Activated CD4-positive, CD25-positive, alpha-beta regulatory T cell treated with anti-CD3 and anti-CD28 coated beads, Interleukin-2, amount 50 U/mL, for 72 hours (primary cell): ENCODE measurements around the gene ASPN.

ENCODE experiments used
- DNase-seq: peaks from one replicate; pipeline ENCODE4 v3.0.0; 2021

Gene ASPN

GRCh38 chr9:92503156-92503555 lies 20.9 kb upstream of the ASPN start:
- DNase-seq: no peak

GRCh38 chr9:92501671-92502393 lies 19.5 kb upstream of the ASPN start:
- DNase-seq: no peak

GRCh38 chr9:92500725-92501124 lies 18.4 kb upstream of the ASPN start:
- DNase-seq: no peak

- no peak for DNase-seq
Measured at GRCh38 chr9:92499701-92500100, 17.4 kb upstream of the ASPN start.

- no peak for DNase-seq
Measured at GRCh38 chr9:92496396-92497176, 14.3 kb upstream of the ASPN start.

GRCh38 chr9:92494856-92495255 lies 12.6 kb upstream of the ASPN start:
- no peak for DNase-seq

- no peak for DNase-seq
Measured at GRCh38 chr9:92493749-92494387, 11.6 kb upstream of the ASPN start.

- DNase-seq: no peak
Measured at GRCh38 chr9:92492781-92493401, 10.6 kb upstream of the ASPN start.

GRCh38 chr9:92488681-92489550 lies 6.6 kb upstream of the ASPN start:
- no peak for DNase-seq

GRCh38 chr9:92486371-92486770 lies 4.1 kb upstream of the ASPN start:
- no peak for DNase-seq

- DNase-seq: no peak
Measured at GRCh38 chr9:92484563-92484962, 2.3 kb upstream of the ASPN start.

GRCh38 chr9:92483627-92484545 lies 1.6 kb upstream of the ASPN start:
- no peak for DNase-seq

GRCh38 chr9:92482805-92483204 lies 499 bp upstream of the ASPN start:
- no peak for DNase-seq

GRCh38 chr9:92480986-92481633 lies 1.2 kb downstream of the ASPN start:
- no peak for DNase-seq

GRCh38 chr9:92480291-92480771 lies 2.0 kb downstream of the ASPN start:
- DNase-seq: no peak

- no peak for DNase-seq
Measured at GRCh38 chr9:92479346-92479745, 3.0 kb downstream of the ASPN start.

GRCh38 chr9:92478783-92479182 lies 3.5 kb downstream of the ASPN start:
- DNase-seq: no peak

GRCh38 chr9:92476962-92477361 lies 5.3 kb downstream of the ASPN start:
- no peak for DNase-seq

- no peak for DNase-seq
Measured at GRCh38 chr9:92474587-92474986, 7.7 kb downstream of the ASPN start.

- DNase-seq: no peak
Measured at GRCh38 chr9:92468206-92468605, 14.1 kb downstream of the ASPN start.

GRCh38 chr9:92467511-92467910 lies 14.8 kb downstream of the ASPN start:
- no peak for DNase-seq
